ENCODE results near the gene ZBP1. TPM values are rescaled to one million over a fixed set of nuclear protein-coding genes. Genes with fewer than 3 reads are reported as not detected.

The ZBP1 gene
- total RNA-seq, 1 donor from 2014 or later: not detected

- no peaks in the 10 kb centered on the region for H3K4me1 Mint-ChIP-seq (ENCODE audit: low read depth)
- DNase-seq (ENCODE audit: low spot score, unreplicated experiment): no peak
- no peak overlapping the region for H3K4me3 Mint-ChIP-seq (ENCODE audit: low read depth)
- H3K36me3 Mint-ChIP-seq (ENCODE audit: insufficient read depth): no peaks in the 10 kb centered on the region
- peaks cover 19% of the 10 kb centered on the region for H3K27me3 Mint-ChIP-seq
- H3K27ac Mint-ChIP-seq: no peak overlapping the region
- H3K9me3 Mint-ChIP-seq (ENCODE audit: low read depth): no peaks in the 10 kb centered on the region
- TF ChIP-seq CTCF (IDR thresholded peaks at IDR 0.05; ENCODE audit: unreplicated experiment): no peak
These were observed 5.5 kb downstream of the ZBP1 start for GRCh38 chr20:57614490-57615444.

DNA sequence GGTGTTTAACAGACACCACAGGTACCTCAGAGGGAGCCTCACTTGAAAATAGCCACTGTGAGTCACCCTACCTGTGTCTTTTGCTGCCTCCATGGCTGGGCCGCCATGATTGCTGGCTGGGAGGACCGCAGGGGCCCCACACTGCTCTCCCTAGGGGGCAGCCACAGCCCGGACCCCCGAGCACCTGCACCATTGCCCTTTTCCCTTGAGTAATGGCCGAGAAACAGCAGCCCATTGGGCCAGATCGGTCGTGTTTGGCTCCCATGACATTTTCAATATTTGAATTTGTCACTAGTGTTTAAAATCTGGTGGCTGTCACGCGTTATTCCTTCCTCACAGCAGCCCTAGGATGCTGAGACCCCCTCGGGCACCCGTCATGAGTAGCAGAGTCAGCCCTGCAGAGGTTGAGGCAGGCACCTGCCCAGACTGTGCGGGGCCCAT lies 6.7 kb downstream of the ZBP1 start:
- Mint-ChIP-seq H3K4me1 (ENCODE audit: low read depth) (no peaks in the 10 kb centered on the region), H3K4me3 (ENCODE audit: low read depth) (no peak overlapping the region), H3K36me3 (ENCODE audit: insufficient read depth) (no peaks in the 10 kb centered on the region), H3K27ac (no peak overlapping the region), H3K9me3 (ENCODE audit: low read depth) (no peaks in the 10 kb centered on the region), H3K27me3 (peaks cover 18% of the 10 kb centered on the region)
- TF ChIP-seq CTCF (IDR thresholded peaks at IDR 0.05; ENCODE audit: unreplicated experiment): no peak
- no peak for DNase-seq (ENCODE audit: low spot score, unreplicated experiment)

DNA sequence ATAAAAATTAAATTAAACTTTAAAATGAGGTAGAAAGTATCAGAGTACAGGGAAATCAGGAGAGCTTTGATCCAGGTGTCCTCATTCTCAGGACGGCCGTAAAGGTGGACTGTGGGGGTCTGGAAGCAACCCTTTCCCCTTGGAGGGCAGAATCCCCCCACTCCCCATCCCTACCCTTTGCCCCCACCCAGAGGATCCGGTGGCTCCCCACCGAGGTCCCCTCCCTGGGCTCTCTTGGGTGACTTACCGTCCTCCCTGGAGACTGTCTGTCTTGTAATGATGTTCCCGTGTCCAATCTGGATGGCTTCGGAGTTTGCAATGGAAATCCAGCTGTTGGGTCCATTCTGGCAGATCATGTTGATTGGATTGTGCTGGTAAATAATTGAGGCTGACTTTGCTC lies 7.3 kb downstream of the ZBP1 start:
- Mint-ChIP-seq H3K4me3 (ENCODE audit: low read depth) (no peak overlapping the region), H3K27me3 (peaks cover 15% of the 10 kb centered on the region), H3K9me3 (ENCODE audit: low read depth) (no peaks in the 10 kb centered on the region), H3K36me3 (ENCODE audit: insufficient read depth) (no peaks in the 10 kb centered on the region), H3K4me1 (ENCODE audit: low read depth) (no peaks in the 10 kb centered on the region), H3K27ac (no peak overlapping the region)
- no peak for DNase-seq (ENCODE audit: low spot score, unreplicated experiment)
- TF ChIP-seq CTCF (IDR thresholded peaks at IDR 0.05; ENCODE audit: unreplicated experiment): no peak

DNA sequence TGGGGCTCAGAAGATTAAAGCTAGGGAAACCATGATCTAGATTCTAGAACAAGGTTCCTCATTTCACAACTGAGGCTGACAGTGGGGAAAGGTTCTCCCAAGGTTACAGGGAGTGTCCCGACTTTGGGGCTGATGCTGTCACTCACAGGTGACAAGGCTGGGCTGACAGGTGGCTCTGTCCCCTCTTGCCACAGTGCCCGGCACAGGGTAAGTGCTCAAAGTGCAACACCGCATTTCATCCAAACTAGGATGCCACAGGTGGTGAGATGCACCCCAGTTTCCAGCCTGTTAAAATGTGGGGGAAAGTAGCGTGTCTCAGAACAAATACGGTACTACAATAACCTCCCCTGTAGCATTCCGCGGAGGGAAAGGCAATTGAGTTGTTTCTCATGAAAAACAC lies 7.8 kb downstream of the ZBP1 start:
- H3K27ac Mint-ChIP-seq: no peak overlapping the region
- no peak for DNase-seq (ENCODE audit: low spot score, unreplicated experiment)
- TF ChIP-seq CTCF (IDR thresholded peaks at IDR 0.05; ENCODE audit: unreplicated experiment): no peak
- no peak overlapping the region for H3K4me3 Mint-ChIP-seq (ENCODE audit: low read depth)
- peaks cover 19% of the 10 kb centered on the region for H3K27me3 Mint-ChIP-seq
- no peaks in the 10 kb centered on the region for H3K36me3 Mint-ChIP-seq (ENCODE audit: insufficient read depth)
- H3K9me3 Mint-ChIP-seq (ENCODE audit: low read depth): no peaks in the 10 kb centered on the region
- H3K4me1 Mint-ChIP-seq (ENCODE audit: low read depth): no peaks in the 10 kb centered on the region

GRCh38 chr20:57611586-57612311 lies 8.5 kb downstream of the ZBP1 start:
- Mint-ChIP-seq H3K4me3 (ENCODE audit: low read depth) (no peak overlapping the region), H3K4me1 (ENCODE audit: low read depth) (no peaks in the 10 kb centered on the region), H3K27ac (no peak overlapping the region), H3K27me3 (peaks cover 19% of the 10 kb centered on the region), H3K9me3 (ENCODE audit: low read depth) (no peaks in the 10 kb centered on the region), H3K36me3 (ENCODE audit: insufficient read depth) (no peaks in the 10 kb centered on the region)
- no peak for TF ChIP-seq CTCF (IDR thresholded peaks at IDR 0.05; ENCODE audit: unreplicated experiment)
- DNase-seq (ENCODE audit: low spot score, unreplicated experiment): no peak

Measured in progenitor cell of endocrine pancreas (in vitro differentiated cells).